Neutrophil (primary cell): ENCODE results near the gene SEH1L.

Experiments used
- H3K27ac ChIP-seq: fragments of 200-600 bp; sonication (generic); 2 replicates; pipeline ENCODE4 v1.5.1; 2016; ENCODE audit warnings: mild to moderate bottlenecking, moderate library complexity
- H3K27me3 ChIP-seq: fragments of 200-600 bp; sonication (generic); 2 replicates; pipeline ENCODE4 v1.6.0; 2016; ENCODE audit warnings: mild to moderate bottlenecking
- H3K36me3 ChIP-seq: fragments of 200-600 bp; sonication (generic); 2 replicates; pipeline ENCODE4 v1.5.1; 2017
- H3K4me1 ChIP-seq, 2 experiments: fragments of 200-600 bp in 1 of 2; sonication (generic) in 1 of 2; 1 replicate in 1 of 2; 2 replicates in 1 of 2; pipeline versions ENCODE4 v1.5.1 to v1.6.1; 2013 to 2016; ENCODE audit warnings: low read depth in 1 of 2, low read length in 1 of 2, mild to moderate bottlenecking in 1 of 2, moderate library complexity in 1 of 2; ENCODE audit not compliant: control insufficient read depth in 1 of 2, insufficient read depth in 1 of 2
- H3K4me3 ChIP-seq, 2 experiments: fragments of 200-600 bp in 1 of 2; sonication (generic) in 1 of 2; 1 replicate in 1 of 2; 2 replicates in 1 of 2; pipeline ENCODE4 v1.5.1; 2013 to 2016; ENCODE audit warnings: low read depth in 1 of 2, low read length in 1 of 2, mild to moderate bottlenecking in 1 of 2, moderate library complexity in 1 of 2
- H3K9me3 ChIP-seq: fragments of 200-600 bp; sonication (generic); 2 replicates; pipeline ENCODE4 v1.5.1; 2016
- CTCF ChIP-seq: fragments of 200-600 bp; sonication (generic); IDR thresholded peaks from 2 replicates; pipeline ENCODE4 v1.5.1; 2016; ENCODE audit warnings: antibody characterized with exemption

Gene SEH1L

GRCh38 chr18:13019301-13019700 is 71.5 kb downstream of the SEH1L start:
- Histone ChIP-seq H3K4me3 (no peak overlapping the region), H3K27ac (no peak overlapping the region), H3K36me3 (peaks cover 70% of the 10 kb centered on the region), H3K9me3 (no peaks in the 10 kb centered on the region), H3K27me3 (no peaks in the 10 kb centered on the region), H3K4me1 (no peaks in the 10 kb centered on the region)
- no peak for TF ChIP-seq CTCF

GRCh38 chr18:13022644-13023043 is 74.8 kb downstream of the SEH1L start:
- no peak for TF ChIP-seq CTCF
- no peaks in the 10 kb centered on the region for H3K27me3 ChIP-seq
- H3K4me3 ChIP-seq: no peak overlapping the region
- H3K4me1 ChIP-seq: no peaks in the 10 kb centered on the region
- no peaks in the 10 kb centered on the region for H3K9me3 ChIP-seq
- H3K36me3 ChIP-seq: peaks cover 59% of the 10 kb centered on the region
- no peak overlapping the region for H3K27ac ChIP-seq

- TF ChIP-seq CTCF: no peak
- Histone ChIP-seq H3K27me3 (no peaks in the 10 kb centered on the region), H3K36me3 (peaks cover 59% of the 10 kb centered on the region), H3K4me3 (no peak overlapping the region), H3K27ac (no peak overlapping the region), H3K4me1 (no peaks in the 10 kb centered on the region), H3K9me3 (no peaks in the 10 kb centered on the region)
Observed at GRCh38 chr18:13025233-13025632, 77.4 kb downstream of the SEH1L start.

GRCh38 chr18:13026583-13027270 is 78.9 kb downstream of the SEH1L start:
- no peaks in the 10 kb centered on the region for H3K4me1 ChIP-seq
- no peak overlapping the region for H3K4me3 ChIP-seq
- H3K9me3 ChIP-seq: no peaks in the 10 kb centered on the region
- peaks cover 67% of the 10 kb centered on the region for H3K36me3 ChIP-seq
- TF ChIP-seq CTCF: no peak
- H3K27ac ChIP-seq: no peak overlapping the region
- no peaks in the 10 kb centered on the region for H3K27me3 ChIP-seq

- Histone ChIP-seq H3K27me3 (no peaks in the 10 kb centered on the region), H3K27ac (no peak overlapping the region), H3K36me3 (peaks cover 82% of the 10 kb centered on the region), H3K4me3 (no peak overlapping the region), H3K9me3 (no peaks in the 10 kb centered on the region), H3K4me1 (no peaks in the 10 kb centered on the region)
- no peak for TF ChIP-seq CTCF
Observed at GRCh38 chr18:13028869-13029268, 81.1 kb downstream of the SEH1L start.

- Histone ChIP-seq H3K36me3 (peaks cover 79% of the 10 kb centered on the region), H3K9me3 (no peaks in the 10 kb centered on the region), H3K27me3 (no peaks in the 10 kb centered on the region), H3K4me1 (no peaks in the 10 kb centered on the region), H3K4me3 (no peak overlapping the region), H3K27ac (no peak overlapping the region)
- no peak for TF ChIP-seq CTCF
Observed at GRCh38 chr18:13032173-13032572, 84.4 kb downstream of the SEH1L start.
